ENCODE data around the gene CCDC177. TPM values are rescaled to one million over a fixed set of nuclear protein-coding genes. Genes with fewer than 3 reads are reported as not detected.

The CCDC177 gene
- total RNA-seq, 1 experiment from 2014 or later, result 2.1 TPM

- no peak for TF ChIP-seq ATF6 (CRISPR knock-in tag; IDR thresholded peaks at IDR 0.05)
Observed at GRCh38 chr14:69547701-69548348, 26.8 kb downstream of the CCDC177 start (continued).

DNA sequence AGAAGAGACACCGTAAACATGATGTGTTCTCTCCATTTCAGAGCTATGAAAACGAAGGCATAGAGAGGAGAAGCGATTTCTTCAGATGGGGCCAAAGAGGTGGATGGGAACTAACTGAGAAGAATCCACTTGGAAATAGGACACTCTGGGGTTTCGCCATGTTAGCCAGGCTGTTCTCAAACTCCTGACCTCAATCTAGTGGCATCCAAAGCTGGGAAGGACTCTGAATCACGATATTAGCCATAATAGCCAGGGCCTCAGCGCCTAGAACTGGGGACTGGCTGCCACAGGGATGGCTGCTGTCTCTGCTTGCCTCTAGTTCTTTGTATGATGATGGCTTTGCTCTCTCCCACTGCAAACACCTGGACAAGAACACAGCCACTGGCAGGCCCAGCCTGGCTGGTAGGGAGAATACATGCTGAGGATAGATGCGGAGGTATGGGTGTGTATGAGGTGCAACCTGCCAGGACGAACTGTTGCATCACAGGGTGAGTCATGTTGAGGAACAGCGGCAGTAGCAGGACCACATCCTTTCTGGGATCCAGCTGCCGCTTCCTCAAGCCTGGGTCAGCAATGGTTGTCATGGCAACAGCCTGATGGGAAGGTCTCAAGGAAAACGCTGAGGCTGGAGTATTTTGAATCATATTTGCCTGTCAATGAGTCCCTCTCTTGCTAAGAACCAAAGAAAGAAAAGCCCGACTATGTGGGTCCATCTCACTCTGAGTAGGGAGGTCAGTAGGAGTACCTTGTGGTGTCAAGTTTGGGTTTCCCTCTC, 31.1 kb downstream of the CCDC177 start:
- DNase-seq (ENCODE audit: low spot score) (no peak), ATAC-seq (no peak)
- ChIA-PET POLR2A (no interaction called here), CTCF (interaction anchor here (1.0 to 4.0 kb wide), 4 partner anchors 8 to 83 kb away, joined by 4 to 34 read pairs (median 10); partner anchors contain the start of gene CCDC177)
- peaks cover 12% of the 10 kb centered on the region; the same call in 1 of the 2 replicates for H3K27me3 Mint-ChIP-seq (ENCODE audit: low read depth)
- no peak overlapping the region for H3K4me3 Mint-ChIP-seq
- no peak for TF ChIP-seq OVOL2 (CRISPR knock-in tag; IDR thresholded peaks at IDR 0.05; ENCODE audit: borderline replicate concordance)
- peaks cover 10% of the 10 kb centered on the region for H3K4me1 Mint-ChIP-seq
- H3K27ac Mint-ChIP-seq, result no peak overlapping the region
- no peaks in the 10 kb centered on the region for H3K36me3 Mint-ChIP-seq
- peaks cover 10% of the 10 kb centered on the region for H3K9me3 Mint-ChIP-seq

- H3K27me3 Mint-ChIP-seq (ENCODE audit: low read depth), result peaks cover 9% of the 10 kb centered on the region; the same call in 1 of the 2 replicates
- peaks cover 10% of the 10 kb centered on the region for H3K9me3 Mint-ChIP-seq
- POLR2A ChIA-PET, result no interaction called here
- H3K4me1 Mint-ChIP-seq, result 0 out of 2 replicates have a peak, but pooled peaks cover 6% of the 10 kb centered on the region
- no peak overlapping the region for H3K4me3 Mint-ChIP-seq
- no peaks in the 10 kb centered on the region for H3K36me3 Mint-ChIP-seq
- CTCF ChIA-PET, result interaction anchor here (1.0 to 4.0 kb wide), 2 partner anchors 31 to 39 kb away, joined by 7 to 34 read pairs; partner anchors contain the start of gene CCDC177
- H3K27ac Mint-ChIP-seq, result no peak overlapping the region
- TF ChIP-seq ZNF423 (CRISPR knock-in tag; IDR thresholded peaks at IDR 0.05) (no peak), CREB1 (CRISPR knock-in tag; IDR thresholded peaks at IDR 0.05) (no peak), USF2 (CRISPR knock-in tag; IDR thresholded peaks at IDR 0.05) (no peak), PRDM15 (CRISPR knock-in tag; IDR thresholded peaks at IDR 0.05) (no peak), ZNF121 (CRISPR knock-in tag; IDR thresholded peaks at IDR 0.05) (no peak), GRHL2 (CRISPR knock-in tag; IDR thresholded peaks at IDR 0.05; ENCODE audit: insufficient replicate concordance, severe bottlenecking) (no peak), FOXP1 (CRISPR knock-in tag; IDR thresholded peaks at IDR 0.05; ENCODE audit: borderline replicate concordance) (no peak), HMGXB4 (CRISPR knock-in tag; IDR thresholded peaks at IDR 0.05) (no peak), OVOL2 (CRISPR knock-in tag; IDR thresholded peaks at IDR 0.05; ENCODE audit: borderline replicate concordance) (no peak), NFYB (CRISPR knock-in tag; conservative IDR thresholded peaks at IDR 0.05; ENCODE audit: low read depth) (no peak), SMAD4 (CRISPR knock-in tag; IDR thresholded peaks at IDR 0.05) (no peak), SOX15 (CRISPR knock-in tag; IDR thresholded peaks at IDR 0.05) (no peak)
- TF ChIP-seq, protein P1, sequence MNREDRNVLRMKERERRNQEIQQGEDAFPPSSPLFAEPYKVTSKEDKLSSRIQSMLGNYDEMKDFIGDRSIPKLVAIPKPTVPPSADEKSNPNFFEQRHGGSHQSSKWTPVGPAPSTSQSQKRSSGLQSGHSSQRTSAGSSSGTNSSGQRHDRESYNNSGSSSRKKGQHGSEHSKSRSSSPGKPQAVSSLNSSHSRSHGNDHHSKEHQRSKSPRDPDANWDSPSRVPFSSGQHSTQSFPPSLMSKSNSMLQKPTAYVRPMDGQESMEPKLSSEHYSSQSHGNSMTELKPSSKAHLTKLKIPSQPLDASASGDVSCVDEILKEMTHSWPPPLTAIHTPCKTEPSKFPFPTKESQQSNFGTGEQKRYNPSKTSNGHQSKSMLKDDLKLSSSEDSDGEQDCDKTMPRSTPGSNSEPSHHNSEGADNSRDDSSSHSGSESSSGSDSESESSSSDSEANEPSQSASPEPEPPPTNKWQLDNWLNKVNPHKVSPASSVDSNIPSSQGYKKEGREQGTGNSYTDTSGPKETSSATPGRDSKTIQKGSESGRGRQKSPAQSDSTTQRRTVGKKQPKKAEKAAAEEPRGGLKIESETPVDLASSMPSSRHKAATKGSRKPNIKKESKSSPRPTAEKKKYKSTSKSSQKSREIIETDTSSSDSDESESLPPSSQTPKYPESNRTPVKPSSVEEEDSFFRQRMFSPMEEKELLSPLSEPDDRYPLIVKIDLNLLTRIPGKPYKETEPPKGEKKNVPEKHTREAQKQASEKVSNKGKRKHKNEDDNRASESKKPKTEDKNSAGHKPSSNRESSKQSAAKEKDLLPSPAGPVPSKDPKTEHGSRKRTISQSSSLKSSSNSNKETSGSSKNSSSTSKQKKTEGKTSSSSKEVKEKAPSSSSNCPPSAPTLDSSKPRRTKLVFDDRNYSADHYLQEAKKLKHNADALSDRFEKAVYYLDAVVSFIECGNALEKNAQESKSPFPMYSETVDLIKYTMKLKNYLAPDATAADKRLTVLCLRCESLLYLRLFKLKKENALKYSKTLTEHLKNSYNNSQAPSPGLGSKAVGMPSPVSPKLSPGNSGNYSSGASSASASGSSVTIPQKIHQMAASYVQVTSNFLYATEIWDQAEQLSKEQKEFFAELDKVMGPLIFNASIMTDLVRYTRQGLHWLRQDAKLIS (CRISPR knock-in tag; IDR thresholded peaks at IDR 0.05; ENCODE audit: borderline replicate concordance), result no peak
- TF ChIP-seq, protein P2, sequence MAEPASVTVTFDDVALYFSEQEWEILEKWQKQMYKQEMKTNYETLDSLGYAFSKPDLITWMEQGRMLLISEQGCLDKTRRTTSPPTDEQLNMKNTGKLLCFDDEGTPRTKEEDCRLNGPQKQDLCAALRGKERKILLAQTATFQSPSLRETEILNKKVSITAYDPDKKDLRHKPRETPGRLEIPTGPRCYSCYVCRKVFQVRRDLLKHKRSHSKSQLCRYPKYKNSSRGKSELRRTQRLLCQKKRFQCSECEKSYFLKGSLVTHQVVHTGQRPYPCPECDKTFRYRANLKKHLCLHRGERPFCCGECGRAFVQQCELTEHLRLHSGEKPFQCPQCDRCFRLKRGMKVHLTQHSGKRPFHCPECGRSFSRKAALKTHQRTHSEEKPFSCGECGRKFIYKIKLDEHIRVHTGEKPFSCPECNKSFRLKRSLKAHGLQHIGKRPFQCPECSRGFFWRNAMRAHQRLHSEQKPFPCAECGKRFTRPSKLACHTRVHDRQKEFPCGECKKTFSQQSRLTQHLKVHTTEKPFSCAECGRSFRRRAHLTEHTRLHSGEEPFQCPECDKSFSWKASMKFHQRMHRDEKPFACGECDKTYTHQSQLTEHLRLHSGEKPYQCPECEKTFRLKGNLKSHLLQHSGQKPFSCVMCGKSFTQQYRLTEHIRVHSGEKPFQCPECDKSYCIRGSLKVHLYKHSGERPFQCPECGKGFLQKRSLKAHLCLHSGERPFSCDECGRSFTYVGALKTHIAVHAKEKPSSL (CRISPR knock-in tag; conservative IDR thresholded peaks at IDR 0.05), result no peak
- DNase-seq (ENCODE audit: low spot score) (no peak), ATAC-seq (no peak)
Observed at GRCh38 chr14:69542311-69542710, 32.4 kb downstream of the CCDC177 start.
